RWPE1 (cell line): ENCODE data around the gene HMBS.

Experiments
- CTCF ChIA-PET: fragments of 350-600 bp; sonication (Branson Sonifier 250); formaldehyde crosslinking; extraction: SDS; loops from one replicate; lab custom pipeline; 2021; lab: Yijun Ruan, JAX
- POLR2A ChIA-PET: fragments of 400-600 bp; formaldehyde crosslinking; extraction: SDS; loops from one replicate; lab custom pipeline; 2020; ENCODE audit warnings: antibody characterized with exemption; ENCODE audit not compliant: low non-redundant PET; lab: Yijun Ruan, JAX
- DNase-seq: peaks from one replicate; pipeline ENCODE4 v3.0.0; 2012; ENCODE audit warnings: low spot score
- H3K27ac ChIP-seq: fragments of 450-650 bp; 2 replicates; pipeline ENCODE4 v1.5.1; 2017
- TF ChIP-seq, protein P1 (sequence below): fragments of 450-650 bp; conservative IDR thresholded peaks from 2 replicates; pipeline ENCODE4 v1.5.1; 2017; ENCODE audit warnings: low read depth, mild to moderate bottlenecking

HMBS gene

DNA sequence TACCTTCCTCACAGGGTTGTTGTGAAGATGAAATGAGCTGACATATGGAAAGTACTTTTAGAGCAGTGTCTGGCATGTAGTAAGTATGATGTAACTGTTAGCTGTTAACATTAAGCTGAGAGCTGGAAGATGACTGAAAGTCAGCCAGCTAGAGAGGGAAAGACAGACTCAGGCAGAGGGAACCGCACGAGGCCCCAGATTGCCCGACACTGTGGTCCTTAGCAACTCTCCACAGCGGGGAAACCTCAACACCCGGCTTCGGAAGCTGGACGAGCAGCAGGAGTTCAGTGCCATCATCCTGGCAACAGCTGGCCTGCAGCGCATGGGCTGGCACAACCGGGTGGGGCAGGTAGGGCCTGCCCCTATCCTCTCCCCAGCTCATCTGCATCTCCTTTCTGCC lies 6.5 kb downstream of the HMBS start:
- DNase-seq, result no peak
- peak overlapping the region; percentile 73 for H3K27ac ChIP-seq
- TF ChIP-seq, protein P1, sequence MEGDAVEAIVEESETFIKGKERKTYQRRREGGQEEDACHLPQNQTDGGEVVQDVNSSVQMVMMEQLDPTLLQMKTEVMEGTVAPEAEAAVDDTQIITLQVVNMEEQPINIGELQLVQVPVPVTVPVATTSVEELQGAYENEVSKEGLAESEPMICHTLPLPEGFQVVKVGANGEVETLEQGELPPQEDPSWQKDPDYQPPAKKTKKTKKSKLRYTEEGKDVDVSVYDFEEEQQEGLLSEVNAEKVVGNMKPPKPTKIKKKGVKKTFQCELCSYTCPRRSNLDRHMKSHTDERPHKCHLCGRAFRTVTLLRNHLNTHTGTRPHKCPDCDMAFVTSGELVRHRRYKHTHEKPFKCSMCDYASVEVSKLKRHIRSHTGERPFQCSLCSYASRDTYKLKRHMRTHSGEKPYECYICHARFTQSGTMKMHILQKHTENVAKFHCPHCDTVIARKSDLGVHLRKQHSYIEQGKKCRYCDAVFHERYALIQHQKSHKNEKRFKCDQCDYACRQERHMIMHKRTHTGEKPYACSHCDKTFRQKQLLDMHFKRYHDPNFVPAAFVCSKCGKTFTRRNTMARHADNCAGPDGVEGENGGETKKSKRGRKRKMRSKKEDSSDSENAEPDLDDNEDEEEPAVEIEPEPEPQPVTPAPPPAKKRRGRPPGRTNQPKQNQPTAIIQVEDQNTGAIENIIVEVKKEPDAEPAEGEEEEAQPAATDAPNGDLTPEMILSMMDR, result no peak
- POLR2A ChIA-PET, result no interaction called here
- CTCF ChIA-PET, result interaction anchor here (0.7 kb wide), 1 partner anchor 31 kb away, joined by 3 read pairs; no protein-coding TSS in a partner anchor

DNA sequence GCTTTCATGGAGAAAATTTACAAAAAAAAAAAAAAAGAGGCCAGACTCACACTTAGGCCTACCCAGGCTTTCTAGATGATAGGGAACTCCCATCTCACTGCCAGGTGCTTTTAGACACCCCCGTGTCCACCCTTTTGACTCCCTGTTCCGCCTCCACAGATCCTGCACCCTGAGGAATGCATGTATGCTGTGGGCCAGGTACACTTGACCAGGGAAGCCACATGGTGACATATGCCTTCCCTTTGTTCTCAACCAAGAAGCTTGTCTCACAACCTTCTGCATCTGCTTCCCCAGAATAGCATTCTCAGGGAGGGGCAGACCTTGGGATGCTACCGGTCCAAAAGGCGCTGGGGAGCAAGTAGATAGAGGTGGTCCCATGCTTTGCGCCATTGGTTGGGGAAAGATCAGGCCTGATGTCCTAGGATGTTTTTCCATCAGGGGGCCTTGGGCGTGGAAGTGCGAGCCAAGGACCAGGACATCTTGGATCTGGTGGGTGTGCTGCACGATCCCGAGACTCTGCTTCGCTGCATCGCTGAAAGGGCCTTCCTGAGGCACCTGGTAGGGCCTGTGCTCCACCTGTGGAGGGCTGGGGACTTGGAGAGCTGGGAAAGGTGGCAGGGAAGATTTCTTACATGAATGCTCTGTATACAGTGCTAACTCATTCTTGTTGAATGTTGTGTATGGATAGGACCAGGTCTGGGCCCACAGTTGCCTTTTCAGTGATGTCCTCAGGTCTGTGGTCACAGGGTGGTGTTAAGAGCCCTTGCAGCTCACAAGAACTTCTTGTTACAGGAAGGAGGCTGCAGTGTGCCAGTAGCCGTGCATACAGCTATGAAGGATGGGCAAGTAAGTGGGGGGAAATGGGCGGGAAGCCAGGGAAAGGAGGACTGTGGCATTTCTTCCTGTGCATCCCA lies 7.5 kb downstream of the HMBS start:
- DNase-seq, result no peak
- ChIA-PET CTCF (interaction anchor here (0.7 kb wide), 1 partner anchor 30 kb away, joined by 3 read pairs; no protein-coding TSS in a partner anchor), POLR2A (no interaction called here)
- TF ChIP-seq, protein P1, result no peak
- H3K27ac ChIP-seq, result peak overlapping the region; percentile 89

DNA sequence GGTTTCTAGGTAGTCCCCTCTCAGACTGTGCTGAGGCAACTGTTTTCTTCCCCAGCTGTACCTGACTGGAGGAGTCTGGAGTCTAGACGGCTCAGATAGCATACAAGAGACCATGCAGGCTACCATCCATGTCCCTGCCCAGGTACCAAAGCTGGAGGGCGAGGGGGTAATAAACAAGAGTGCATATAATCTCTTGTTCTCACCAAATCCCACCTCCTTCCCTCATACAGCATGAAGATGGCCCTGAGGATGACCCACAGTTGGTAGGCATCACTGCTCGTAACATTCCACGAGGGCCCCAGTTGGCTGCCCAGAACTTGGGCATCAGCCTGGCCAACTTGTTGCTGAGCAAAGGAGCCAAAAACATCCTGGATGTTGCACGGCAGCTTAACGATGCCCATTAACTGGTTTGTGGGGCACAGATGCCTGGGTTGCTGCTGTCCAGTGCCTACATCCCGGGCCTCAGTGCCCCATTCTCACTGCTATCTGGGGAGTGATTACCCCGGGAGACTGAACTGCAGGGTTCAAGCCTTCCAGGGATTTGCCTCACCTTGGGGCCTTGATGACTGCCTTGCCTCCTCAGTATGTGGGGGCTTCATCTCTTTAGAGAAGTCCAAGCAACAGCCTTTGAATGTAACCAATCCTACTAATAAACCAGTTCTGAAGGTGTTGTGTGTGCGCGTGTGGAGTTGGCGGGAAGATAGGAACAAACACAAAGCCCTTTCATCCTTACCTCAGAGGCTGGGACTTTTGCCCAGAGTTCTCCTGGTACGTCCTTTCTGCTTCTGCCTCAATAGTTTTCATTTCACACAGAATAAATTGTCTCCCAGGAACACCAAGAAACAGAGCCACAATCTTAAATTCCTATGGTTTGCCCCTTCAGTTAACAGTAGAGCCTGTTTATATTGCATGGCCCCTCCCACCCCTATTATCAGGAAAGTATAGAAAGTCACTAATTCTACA lies 8.5 kb downstream of the HMBS start:
- DNase-seq, result no peak
- TF ChIP-seq, protein P1, result no peak
- H3K27ac ChIP-seq, result peak overlapping the region; percentile 89
- ChIA-PET POLR2A (no interaction called here), CTCF (interaction anchor here (0.7 kb wide), 1 partner anchor 8 kb away, joined by 4 read pairs; no protein-coding TSS in a partner anchor)

DNA sequence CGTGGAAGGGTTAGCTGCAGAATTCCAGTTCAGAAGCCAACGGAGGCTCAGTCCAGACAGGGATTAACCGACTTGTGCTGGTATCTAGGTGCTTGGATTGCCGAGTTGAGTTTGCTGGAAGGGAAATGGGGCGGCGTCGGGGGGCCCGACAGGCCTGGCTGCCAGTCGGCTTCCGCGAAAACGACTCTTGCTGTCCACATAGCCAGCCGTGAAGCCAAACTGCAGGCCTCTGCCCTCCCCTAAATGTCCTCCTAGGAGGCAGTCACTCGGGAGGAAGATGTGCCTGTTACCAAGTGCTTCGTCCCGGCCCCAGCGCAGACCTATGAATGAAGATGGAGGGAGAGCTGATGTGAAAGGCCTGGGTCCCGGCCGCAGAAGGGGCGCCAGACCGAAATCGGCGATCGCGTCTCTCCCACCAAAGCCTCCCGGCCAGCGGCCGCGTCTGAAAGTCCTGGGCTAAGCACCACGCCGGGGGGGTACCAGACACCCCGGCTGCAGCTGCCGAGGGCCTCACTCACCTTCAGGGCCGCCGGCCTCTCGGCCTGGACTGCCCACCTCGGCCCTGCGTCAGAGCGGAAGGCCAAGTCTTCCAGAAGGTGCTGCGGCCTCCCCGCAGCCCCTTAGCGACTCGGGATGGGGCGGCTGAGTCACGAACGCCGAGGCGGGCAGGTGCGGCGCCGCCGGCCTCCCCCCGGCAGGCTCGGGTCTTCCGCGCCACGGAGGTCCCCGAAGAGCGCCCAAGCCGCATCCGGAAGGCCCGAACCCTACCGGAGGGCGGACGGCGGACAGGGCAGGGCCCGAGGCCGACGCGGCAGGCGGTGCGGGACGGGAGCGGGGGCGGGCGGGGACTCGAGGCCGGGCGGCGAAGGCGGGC lies 9.5 kb downstream of the HMBS start:
- CTCF ChIA-PET, result interaction anchor here (0.6 to 1.5 kb wide), 5 partner anchors 9 to 250 kb away, joined by 3 to 10 read pairs (median 4); partner anchors contain the start of gene HINFP

DNA sequence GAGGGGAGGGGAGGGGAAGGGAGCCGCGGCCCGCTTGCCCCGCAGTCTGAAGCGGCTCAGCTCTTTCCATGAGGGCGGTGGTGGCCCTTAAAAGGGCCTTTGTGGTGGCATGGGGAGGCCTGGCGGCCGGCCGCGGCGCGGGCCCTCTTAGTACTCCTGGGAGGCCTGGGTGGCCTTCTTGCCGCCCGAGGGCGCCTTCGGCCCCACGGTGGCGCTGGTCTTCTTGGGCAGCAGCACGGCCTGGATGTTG lies 10.1 kb downstream of the HMBS start:
- ChIA-PET POLR2A (interaction anchor here (0.6 to 0.7 kb wide), 2 partner anchors 10 to 27 kb away, joined by 3 to 4 read pairs; partner anchors contain the start of genes HMBS and VPS11), CTCF (interaction anchor here (0.6 to 1.5 kb wide), 6 partner anchors 9 to 558 kb away, joined by 3 to 10 read pairs (median 4); partner anchors contain the start of genes C2CD2L and HINFP)
- peak; percentile 34 for DNase-seq
- peak overlapping the region; percentile 89 for H3K27ac ChIP-seq
- TF ChIP-seq, protein P1, result peak; percentile 77

More for the DNA sequence above, 9.5 kb downstream of the HMBS start:
- peak overlapping the region; percentile 89 for H3K27ac ChIP-seq
- POLR2A ChIA-PET, result interaction anchor here (0.6 to 0.7 kb wide), 3 partner anchors 10 to 26 kb away, joined by 3 to 5 read pairs (median 4); partner anchors contain the start of genes HMBS and VPS11
- TF ChIP-seq, protein P1, result no peak
- no peak for DNase-seq
